Stomach (tissue), 9 donors: ENCODE measurements around the gene TBCK. TPM values are rescaled to one million over a fixed set of nuclear protein-coding genes. Genes with fewer than 3 reads are reported as not detected.

Experiments used
- DNase-seq, 2 donors: peaks; one replicate each; pipeline versions ENCODE4 v3.0.0 to v3.0.0-alpha.2; 2013 to 2019
- H3K27ac ChIP-seq, 5 donors: fragments of 200-600 bp in 4 of 5; sonication (generic) in 4 of 5; one replicate each; pipeline ENCODE4 v1.5.1; 2013 to 2019; ENCODE audit warnings: mild to moderate bottlenecking in 1 of 5, moderate library complexity in 1 of 5
- H3K27me3 ChIP-seq, 3 donors: fragments of 200-600 bp; sonication (generic); one replicate each; pipeline ENCODE4 v1.5.1; 2017 to 2019; ENCODE audit warnings: mixed run types in 1 of 3
- H3K36me3 ChIP-seq, 4 donors: fragments of 200-600 bp; sonication (generic); 1 replicate in 3 of 4; 2 replicates in 1 of 4; pipeline ENCODE4 v1.5.1; 2016 to 2019
- H3K4me1 ChIP-seq, 4 donors: fragments of 200-600 bp; sonication (generic); one replicate each; pipeline ENCODE4 v1.5.1; 2016 to 2019
- H3K4me3 ChIP-seq, 4 donors: fragments of 200-600 bp; sonication (generic) in 3 of 4; one replicate each; pipeline ENCODE4 v1.5.1; 2016 to 2019; ENCODE audit warnings: mild to moderate bottlenecking in 1 of 4
- H3K9me3 ChIP-seq, 4 donors: fragments of 200-600 bp; sonication (generic); one replicate each; pipeline ENCODE4 v1.5.1; 2016 to 2019
- CTCF ChIP-seq, 7 experiments: fragments of 450-650 bp in 4 of 7; fragments of 200-600 bp in 3 of 7; sonication (generic) in 3 of 7; IDR thresholded peaks; one replicate each; pipeline ENCODE4 v1.5.1; 2016 to 2019; ENCODE audit warnings: antibody characterized with exemption in 7 of 7, control low read depth in 2 of 7, mild to moderate bottlenecking in 1 of 7
- EP300 ChIP-seq: sonication (generic); formaldehyde crosslinking; IDR thresholded peaks from one replicate; pipeline ENCODE4 v1.6.1; 2017; ENCODE audit warnings: antibody characterized with exemption
- POLR2A ChIP-seq, 4 donors: fragments of 450-650 bp; IDR thresholded peaks; one replicate each; pipeline ENCODE4 v1.6.1; 2016; ENCODE audit warnings: antibody characterized with exemption in 4 of 4, control low read depth in 2 of 4, mild to moderate bottlenecking in 1 of 4, moderate library complexity in 1 of 4
- POLR2AphosphoS5 ChIP-seq, 3 donors: sonication (generic); formaldehyde crosslinking; IDR thresholded peaks; one replicate each; pipeline ENCODE4 v1.6.1; 2016; ENCODE audit warnings: antibody characterized with exemption in 3 of 3
- WGBS, 5 donors: extraction: QIAGEN DNeasy Blood & Tissue Kit in 3 of 5; methylation state at CpG; one replicate each; pipeline versions ENCODE4 v1.1.5 to v1.1.7; 2013 to 2018; 5-methylcytosine and 5-hydroxymethylcytosine counted together
- intact Hi-C: fragments of 100-400 bp; cut with DNase I; formaldehyde crosslinking; loops from one replicate; pipeline ENCODE4 v1.15.1; 2023; ENCODE audit warnings: low total_unique reads
- polyA plus RNA-seq, 3 donors: library from polyadenylated mRNA; stranded (reverse); fragments of 200-250 nt; gene quantifications; one replicate each; pipeline ENCODE4 v1.2.3, GENCODE V29; 2013
- total RNA-seq, 5 donors: library from RNA; depleted of rRNA; stranded (reverse); fragments of >200 nt; gene quantifications; one replicate each; pipeline versions ENCODE4 v1.1.0 to v1.2.3, GENCODE V29; 2014 to 2016
- donor health status: healthy with polysubstance abuse.
- donor health status: Bipolar disorder and iron deficiency.
- donor health status: healthy.

TBCK gene
- total and polyA plus RNA-seq, 8 donors = 3.2 to 140 (median 28.0) TPM

- H3K27ac ChIP-seq = no peak overlapping the region
- H3K27me3 ChIP-seq = no peaks in the 10 kb centered on the region
- no peak for DNase-seq
- 77 to 94% (median 84%) methylated on average over 1 of the region's 1 CpG for WGBS, 5 donors
- peaks cover 0 to 12% (median 4%) of the 10 kb centered on the region in 4 donors for H3K9me3 ChIP-seq
- H3K36me3 ChIP-seq = peaks cover 36 to 98% (median 97%) of the 10 kb centered on the region in 4 donors
- peaks cover 0 to 11% (median 2%) of the 10 kb centered on the region in 4 donors for H3K4me1 ChIP-seq
- no peak for TF ChIP-seq CTCF (IDR thresholded peaks at IDR 0.05)
- no peak for TF ChIP-seq POLR2AphosphoS5 (IDR thresholded peaks at IDR 0.05)
- no peak for TF ChIP-seq EP300
- no peak for TF ChIP-seq POLR2A (IDR thresholded peaks at IDR 0.05)
- intact Hi-C loops = no loop called here
- H3K4me3 ChIP-seq = no peak overlapping the region
Observed at GRCh38 chr4:106334741-106335470, 18.9 kb upstream of the TBCK start.

- Histone ChIP-seq H3K4me1 (peaks cover 0 to 11% (median 2%) of the 10 kb centered on the region in 4 donors), H3K27me3 (no peaks in the 10 kb centered on the region), H3K9me3 (peaks cover 0 to 7% (median 4%) of the 10 kb centered on the region in 4 donors), H3K36me3 (peaks cover 35 to 100% (median 99%) of the 10 kb centered on the region in 4 donors), H3K27ac (no peak overlapping the region), H3K4me3 (no peak overlapping the region)
- WGBS, 5 donors = 55 to 78% (median 69%) methylated on average over 5 of the region's 5 CpGs
- intact Hi-C loops = no loop called here
- TF ChIP-seq EP300 (no peak), POLR2AphosphoS5 (IDR thresholded peaks at IDR 0.05) (no peak), CTCF (IDR thresholded peaks at IDR 0.05) (no peak), POLR2A (IDR thresholded peaks at IDR 0.05) (no peak)
- no peak for DNase-seq
Observed at GRCh38 chr4:106333186-106333585, 17.2 kb upstream of the TBCK start.

GRCh38 chr4:106329041-106329618 lies 13.1 kb upstream of the TBCK start:
- intact Hi-C loops = no loop called here
- TF ChIP-seq POLR2AphosphoS5 (IDR thresholded peaks at IDR 0.05) = no peak
- peak in 5 of 7 experiments; percentile 37 to 54 (median 43) for TF ChIP-seq CTCF (IDR thresholded peaks at IDR 0.05)
- peak in 1 of 2 donors; percentile 61 for DNase-seq
- peaks cover 0 to 16% (median under 1%) of the 10 kb centered on the region in 4 donors for H3K4me1 ChIP-seq
- H3K36me3 ChIP-seq = peaks cover 35 to 93% (median 90%) of the 10 kb centered on the region in 4 donors
- H3K27ac ChIP-seq = no peak overlapping the region
- 20 to 39% (median 22%) methylated on average over 1 of the region's 1 CpG for WGBS, 5 donors
- no peaks in the 10 kb centered on the region for H3K27me3 ChIP-seq
- no peak overlapping the region for H3K4me3 ChIP-seq
- no peaks in the 10 kb centered on the region for H3K9me3 ChIP-seq

- intact Hi-C loops = no loop called here
- TF ChIP-seq EP300 (no peak), CTCF (IDR thresholded peaks at IDR 0.05) (no peak), POLR2AphosphoS5 (IDR thresholded peaks at IDR 0.05) (no peak), POLR2A (IDR thresholded peaks at IDR 0.05) (no peak)
- Histone ChIP-seq H3K27me3 (no peaks in the 10 kb centered on the region), H3K36me3 (peaks cover 29 to 67% (median 64%) of the 10 kb centered on the region in 4 donors), H3K4me1 (peaks cover 0 to 26% (median 5%) of the 10 kb centered on the region in 4 donors), H3K27ac (no peak overlapping the region), H3K9me3 (no peaks in the 10 kb centered on the region), H3K4me3 (no peak overlapping the region)
- no peak for DNase-seq
Observed at GRCh38 chr4:106325800-106326199, 9.8 kb upstream of the TBCK start.
